ENCODE data around the gene CARMIL1. TPM values are rescaled to one million over a fixed set of nuclear protein-coding genes. Genes with fewer than 3 reads are reported as not detected.
A peak's percentile ranks its signal among the peaks of the same experiment; 100 is the strongest.

The CARMIL1 gene
- total RNA-seq, 1 donor from 2014 or later = 30.4 TPM

- intact Hi-C loops (cut with DNase I) = no loop called here
- Histone ChIP-seq H3K4me3 (no peak overlapping the region), H3K27me3 (ENCODE audit: low read depth) (no peaks in the 10 kb centered on the region), H3K27ac (no peak overlapping the region), H3K9me3 (no peaks in the 10 kb centered on the region), H3K4me1 (peaks cover 19% of the 10 kb centered on the region), H3K36me3 (no peaks in the 10 kb centered on the region)
- DNase-seq = no peak
- no peak for ATAC-seq
- no peak for TF ChIP-seq CTCF (IDR thresholded peaks at IDR 0.05)
Observed at GRCh38 chr6:25322692-25323091, 43.5 kb downstream of the CARMIL1 start.

GRCh38 chr6:25324066-25324762 is 45.0 kb downstream of the CARMIL1 start:
- H3K4me3 ChIP-seq = no peak overlapping the region
- H3K4me1 ChIP-seq = peaks cover 19% of the 10 kb centered on the region
- ATAC-seq (peak in 1 of 2 donors; percentile 23), DNase-seq (no peak)
- intact Hi-C loops (cut with DNase I) = no loop called here
- H3K9me3 ChIP-seq = no peaks in the 10 kb centered on the region
- no peak for TF ChIP-seq CTCF (IDR thresholded peaks at IDR 0.05)
- no peaks in the 10 kb centered on the region for H3K36me3 ChIP-seq
- H3K27ac ChIP-seq = no peak overlapping the region
- H3K27me3 ChIP-seq (ENCODE audit: low read depth) = no peaks in the 10 kb centered on the region

- no peak for TF ChIP-seq CTCF (IDR thresholded peaks at IDR 0.05)
- H3K27me3 ChIP-seq (ENCODE audit: low read depth) = no peaks in the 10 kb centered on the region
- ATAC-seq (no peak), DNase-seq (no peak)
- H3K4me3 ChIP-seq = no peak overlapping the region
- intact Hi-C loops (cut with DNase I) = no loop called here
- no peak overlapping the region for H3K27ac ChIP-seq
- H3K4me1 ChIP-seq = peaks cover 18% of the 10 kb centered on the region
- no peaks in the 10 kb centered on the region for H3K9me3 ChIP-seq
- H3K36me3 ChIP-seq = no peaks in the 10 kb centered on the region
Observed at GRCh38 chr6:25326126-25326525, 47.0 kb downstream of the CARMIL1 start.

- H3K36me3 ChIP-seq = no peaks in the 10 kb centered on the region
- DNase-seq (no peak), ATAC-seq (peak in 1 of 2 donors; percentile 46)
- H3K4me3 ChIP-seq = no peak overlapping the region
- H3K9me3 ChIP-seq = no peaks in the 10 kb centered on the region
- H3K4me1 ChIP-seq = peaks cover 23% of the 10 kb centered on the region
- no peak for TF ChIP-seq CTCF (IDR thresholded peaks at IDR 0.05)
- intact Hi-C loops (cut with DNase I) = no loop called here
- H3K27me3 ChIP-seq (ENCODE audit: low read depth) = no peaks in the 10 kb centered on the region
- no peak overlapping the region for H3K27ac ChIP-seq
Observed at GRCh38 chr6:25326960-25327359, 47.8 kb downstream of the CARMIL1 start.

GRCh38 chr6:25327432-25327831 is 48.3 kb downstream of the CARMIL1 start:
- Histone ChIP-seq H3K4me3 (no peak overlapping the region), H3K4me1 (peaks cover 28% of the 10 kb centered on the region), H3K36me3 (no peaks in the 10 kb centered on the region), H3K27ac (no peak overlapping the region), H3K9me3 (no peaks in the 10 kb centered on the region), H3K27me3 (ENCODE audit: low read depth) (no peaks in the 10 kb centered on the region)
- ATAC-seq = no peak
- DNase-seq = no peak
- intact Hi-C loops (cut with DNase I) = no loop called here
- no peak for TF ChIP-seq CTCF (IDR thresholded peaks at IDR 0.05)

Data from lower lobe of right lung (tissue), 2 donors.